Mucosa of descending colon (tissue), 3 donors: ENCODE results near the gene VPS39. TPM values are rescaled to one million over a fixed set of nuclear protein-coding genes. Genes with fewer than 3 reads are reported as not detected.

Experiments used
- ATAC-seq: fragments of 200-7000 bp; cut with Tn5 transposase; one replicate; pipeline ENCODE4 v1.9.1; 2020; ENCODE audit warnings: mild to moderate bottlenecking, moderate library complexity
- DNase-seq, 3 donors: peaks; one replicate each; pipeline ENCODE4 v3.0.0-alpha.2; 2020
- H3K36me3 ChIP-seq: fragments of 200-600 bp; one replicate; pipeline ENCODE4 v1.8.0; 2021; ENCODE audit warnings: low read depth, mild to moderate bottlenecking
- H3K4me1 ChIP-seq: fragments of 200-600 bp; one replicate; pipeline ENCODE4 v1.8.0; 2021; ENCODE audit warnings: low read depth, mild to moderate bottlenecking
- H3K4me3 ChIP-seq: fragments of 200-600 bp; one replicate; pipeline ENCODE4 v1.8.0; 2021; ENCODE audit warnings: mild to moderate bottlenecking
- H3K9me3 ChIP-seq: fragments of 200-600 bp; one replicate; pipeline ENCODE4 v1.8.0; 2021; ENCODE audit warnings: mild to moderate bottlenecking
- intact Hi-C, 2 donors: fragments of 100-400 bp; cut with DNase I in 1 of 2; cut with micrococcal nuclease in 1 of 2; formaldehyde crosslinking; loops; one replicate each; pipeline versions ENCODE4 v1.11.0 to v1.11.1; 2022; cut with DNase I, micrococcal nuclease
- total RNA-seq, 3 donors: library from RNA; stranded (reverse); fragmentation: NEBNext Ultra II Directional in 2 of 3; extraction: Animal tissue kit (Norgen Biotek cat#: 25700) in 2 of 3; gene quantifications; one replicate each; pipeline versions ENCODE4 v1.2.1 to v1.2.4, GENCODE V29; 2021 to 2023
- TF ChIP-seq, protein P1 (sequence below): fragments of 200-600 bp; IDR thresholded peaks from one replicate; pipeline ENCODE4 v1.8.0; 2022; ENCODE audit warnings: antibody characterized with exemption, mild to moderate bottlenecking
- donor health status: DM: no; HTN: no; CAD: no; lungs with moderate emphysema.
- donor health status: DM: no; HTN: no; CAD: no.
- donor health status: DM: no; HTN: yes; CAD: no.

VPS39 gene
- total RNA-seq, 3 donors from 2014 or later = 49.6 to 74.3 (median 66.7) TPM

DNA sequence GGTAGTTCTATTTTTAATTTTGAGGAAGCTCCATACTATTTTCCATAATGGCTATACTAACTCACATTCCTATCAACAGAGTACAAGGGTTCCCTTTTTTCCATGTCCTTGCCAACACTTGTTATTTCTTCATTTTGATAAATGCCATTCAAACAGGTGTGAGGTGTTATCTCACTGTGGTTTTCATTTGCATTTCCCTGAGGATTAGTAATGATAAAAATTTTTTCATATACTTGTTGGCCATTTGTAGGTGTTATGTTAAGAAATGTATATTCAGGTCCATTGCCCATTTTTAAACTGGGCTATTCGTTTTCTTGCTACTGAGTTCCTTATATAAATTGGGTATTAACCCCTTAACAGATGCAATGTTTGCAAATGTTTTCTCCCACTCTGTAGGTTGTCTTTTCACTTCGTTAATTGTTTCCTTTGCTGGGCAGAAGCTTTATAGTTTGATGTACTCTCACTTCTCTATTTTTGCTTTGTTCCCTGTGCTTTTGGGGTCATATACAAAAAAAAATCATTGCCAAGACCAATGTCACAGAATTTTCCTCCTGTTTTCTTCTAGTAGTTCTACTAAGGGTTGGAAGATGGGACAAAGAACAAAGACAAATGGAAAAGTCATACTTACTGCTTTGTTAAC is 11.0 kb upstream of the VPS39 start:
- no peak for DNase-seq
- TF ChIP-seq, protein P1, sequence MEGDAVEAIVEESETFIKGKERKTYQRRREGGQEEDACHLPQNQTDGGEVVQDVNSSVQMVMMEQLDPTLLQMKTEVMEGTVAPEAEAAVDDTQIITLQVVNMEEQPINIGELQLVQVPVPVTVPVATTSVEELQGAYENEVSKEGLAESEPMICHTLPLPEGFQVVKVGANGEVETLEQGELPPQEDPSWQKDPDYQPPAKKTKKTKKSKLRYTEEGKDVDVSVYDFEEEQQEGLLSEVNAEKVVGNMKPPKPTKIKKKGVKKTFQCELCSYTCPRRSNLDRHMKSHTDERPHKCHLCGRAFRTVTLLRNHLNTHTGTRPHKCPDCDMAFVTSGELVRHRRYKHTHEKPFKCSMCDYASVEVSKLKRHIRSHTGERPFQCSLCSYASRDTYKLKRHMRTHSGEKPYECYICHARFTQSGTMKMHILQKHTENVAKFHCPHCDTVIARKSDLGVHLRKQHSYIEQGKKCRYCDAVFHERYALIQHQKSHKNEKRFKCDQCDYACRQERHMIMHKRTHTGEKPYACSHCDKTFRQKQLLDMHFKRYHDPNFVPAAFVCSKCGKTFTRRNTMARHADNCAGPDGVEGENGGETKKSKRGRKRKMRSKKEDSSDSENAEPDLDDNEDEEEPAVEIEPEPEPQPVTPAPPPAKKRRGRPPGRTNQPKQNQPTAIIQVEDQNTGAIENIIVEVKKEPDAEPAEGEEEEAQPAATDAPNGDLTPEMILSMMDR = no peak
- no peaks in the 10 kb centered on the region for H3K4me1 ChIP-seq
- intact Hi-C loops = no loop called here
- H3K9me3 ChIP-seq = no peaks in the 10 kb centered on the region
- H3K36me3 ChIP-seq = no peaks in the 10 kb centered on the region
- no peak for ATAC-seq
- no peak overlapping the region for H3K4me3 ChIP-seq

DNA sequence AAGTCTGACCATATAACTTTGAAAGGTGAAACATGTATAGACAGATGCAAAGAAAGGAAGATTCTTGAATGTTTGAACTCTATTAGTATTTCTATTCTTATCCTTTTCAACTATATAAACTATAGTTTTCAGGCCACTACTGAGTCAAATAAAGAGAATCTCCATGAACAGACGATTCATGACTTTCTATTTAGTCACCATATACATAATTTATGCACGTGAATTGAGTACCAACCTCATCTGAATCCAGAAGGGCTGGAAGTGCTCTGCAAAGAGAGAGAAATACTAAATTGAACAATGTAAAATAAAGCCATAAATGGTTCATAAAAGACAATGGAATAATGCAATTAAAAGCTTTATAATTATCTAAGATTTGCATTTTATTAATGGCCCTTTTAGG is 9.5 kb upstream of the VPS39 start:
- no peaks in the 10 kb centered on the region for H3K9me3 ChIP-seq
- intact Hi-C loops = no loop called here
- H3K4me1 ChIP-seq = no peaks in the 10 kb centered on the region
- ATAC-seq (no peak), DNase-seq (no peak)
- TF ChIP-seq, protein P1 = no peak
- no peaks in the 10 kb centered on the region for H3K36me3 ChIP-seq
- no peak overlapping the region for H3K4me3 ChIP-seq

DNA sequence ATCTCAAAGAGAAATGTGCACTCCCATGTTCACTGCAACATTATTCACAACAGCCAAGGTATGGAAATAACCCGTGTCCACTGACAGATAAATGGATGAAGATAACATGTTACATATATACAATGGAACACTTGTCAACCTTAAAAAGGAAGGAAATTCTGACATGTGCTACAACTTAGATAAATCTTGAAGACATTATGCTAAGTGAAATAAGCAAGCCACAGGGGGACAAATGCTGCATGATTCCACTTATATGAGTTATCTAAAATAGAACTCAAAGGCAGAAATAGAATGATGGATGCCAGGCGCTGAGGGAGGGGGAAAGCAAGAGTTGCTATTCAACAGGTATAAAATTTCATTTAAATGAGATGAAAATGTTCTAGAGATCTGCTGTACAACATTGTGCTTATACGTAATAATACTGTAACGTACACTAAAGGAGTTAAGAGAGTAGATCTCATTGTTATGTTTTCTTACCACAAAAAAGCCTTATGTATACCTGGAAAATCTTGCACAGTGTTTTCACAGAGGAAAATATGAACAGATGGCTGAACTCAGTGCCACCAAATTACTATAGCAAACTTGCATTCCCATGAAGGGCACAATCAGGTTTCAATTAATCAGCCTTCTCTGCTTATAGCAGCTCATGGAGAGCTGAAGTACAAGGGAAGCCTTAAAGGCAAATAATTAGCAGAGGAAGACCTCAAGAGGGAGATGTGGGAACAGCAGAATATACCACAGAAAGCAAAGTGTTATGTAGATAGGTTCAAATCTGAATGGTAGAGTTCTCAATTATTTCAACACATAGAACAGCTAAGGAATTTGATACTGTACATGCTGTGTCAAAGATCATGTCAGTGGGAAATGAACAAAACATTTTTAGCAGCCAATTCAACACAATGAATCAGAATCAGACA is 8.1 kb upstream of the VPS39 start:
- ATAC-seq (no peak), DNase-seq (no peak)

DNA sequence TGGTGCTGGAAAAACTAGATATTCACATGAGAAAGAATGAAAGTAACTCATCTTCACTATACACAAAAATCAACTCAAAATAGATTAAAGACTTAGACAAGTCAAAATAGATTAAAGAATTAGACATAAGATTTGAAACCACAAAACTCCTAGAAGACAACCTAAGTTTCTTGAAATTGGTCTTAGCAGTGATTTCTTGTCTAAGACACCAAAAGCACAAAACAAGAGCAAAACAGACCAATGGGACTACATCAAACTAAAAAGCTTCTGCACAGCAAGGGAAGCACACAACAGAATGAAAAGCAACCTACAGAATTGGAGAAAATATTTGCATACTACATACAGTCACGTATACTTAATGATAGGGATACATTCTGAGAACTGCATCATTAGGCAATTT is 6.5 kb upstream of the VPS39 start:
- ATAC-seq (no peak), DNase-seq (no peak)
- H3K9me3 ChIP-seq = no peaks in the 10 kb centered on the region
- no peaks in the 10 kb centered on the region for H3K36me3 ChIP-seq
- intact Hi-C loops = no loop called here
- no peaks in the 10 kb centered on the region for H3K4me1 ChIP-seq
- H3K4me3 ChIP-seq = no peak overlapping the region
- TF ChIP-seq, protein P1 = no peak

More for the DNA sequence above, 8.1 kb upstream of the VPS39 start:
- no peaks in the 10 kb centered on the region for H3K4me1 ChIP-seq
- TF ChIP-seq, protein P1 = no peak
- H3K36me3 ChIP-seq = no peaks in the 10 kb centered on the region
- intact Hi-C loops = no loop called here
- H3K9me3 ChIP-seq = no peaks in the 10 kb centered on the region
- H3K4me3 ChIP-seq = no peak overlapping the region

DNA sequence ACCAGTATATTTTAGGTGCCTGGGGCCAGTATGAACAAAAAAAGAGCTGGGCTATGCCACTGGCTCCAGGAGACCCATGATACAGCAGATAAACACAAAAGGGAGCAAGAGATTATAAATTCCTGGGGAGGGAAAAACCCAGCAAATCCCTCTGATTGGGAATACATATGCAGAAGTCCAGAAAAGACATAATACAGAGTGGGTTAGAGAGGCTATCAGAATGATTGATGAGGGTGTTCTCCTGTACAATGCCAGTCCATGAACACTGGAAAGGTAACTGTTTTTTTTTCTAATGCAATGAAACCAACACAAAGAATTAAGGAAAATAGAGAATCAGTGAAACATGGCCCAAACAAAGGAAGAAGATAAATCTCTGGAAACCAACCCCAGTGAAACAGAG is 5.4 kb upstream of the VPS39 start:
- DNase-seq = no peak
- no peak for ATAC-seq
- intact Hi-C loops = no loop called here
- no peaks in the 10 kb centered on the region for H3K4me1 ChIP-seq
- TF ChIP-seq, protein P1 = no peak
- no peaks in the 10 kb centered on the region for H3K36me3 ChIP-seq
- no peak overlapping the region for H3K4me3 ChIP-seq
- no peaks in the 10 kb centered on the region for H3K9me3 ChIP-seq
